Measurements from ENCODE around the gene SLIT3.

SLIT3 gene

DNA sequence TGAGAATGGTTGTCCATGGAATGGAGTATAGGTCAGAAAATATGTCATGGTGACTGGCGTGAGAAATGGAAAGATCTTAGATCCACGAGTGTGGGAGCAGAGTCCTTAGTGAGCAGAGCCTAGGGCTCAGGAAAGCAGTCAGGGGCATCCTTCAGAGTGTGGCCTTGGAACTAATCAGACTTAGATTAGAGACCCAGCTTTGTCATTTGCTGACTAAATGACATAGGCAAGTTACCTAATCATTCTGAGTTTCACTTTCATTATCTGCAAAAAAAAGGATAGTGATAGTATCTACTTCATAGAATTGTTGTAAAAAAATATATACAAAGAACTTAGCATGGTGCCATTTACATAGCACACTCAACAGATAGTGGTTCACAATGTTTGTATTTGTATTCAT is 24.3 kb upstream of the SLIT3 start:
- H3K4me1 ChIP-seq (ENCODE audit: control insufficient read depth, insufficient read depth, low read length), result no peaks in the 10 kb centered on the region
- H3K36me3 ChIP-seq (ENCODE audit: control insufficient read depth, insufficient read depth, low read length), result no peaks in the 10 kb centered on the region
- H3K9me3 ChIP-seq (ENCODE audit: control insufficient read depth, insufficient read depth, low read length), result no peaks in the 10 kb centered on the region
- H3K4me3 ChIP-seq (ENCODE audit: low read depth, low read length), result no peak overlapping the region
- H3K27me3 ChIP-seq (ENCODE audit: control insufficient read depth, insufficient read depth, low read length), result no peaks in the 10 kb centered on the region
- no peak overlapping the region for H3K9ac ChIP-seq (ENCODE audit: low read depth, low read length)

GRCh38 chr5:169318556-169318955 is 17.6 kb upstream of the SLIT3 start:
- H3K36me3 ChIP-seq (ENCODE audit: control insufficient read depth, insufficient read depth, low read length), result no peaks in the 10 kb centered on the region
- no peaks in the 10 kb centered on the region for H3K9me3 ChIP-seq (ENCODE audit: control insufficient read depth, insufficient read depth, low read length)
- no peaks in the 10 kb centered on the region for H3K4me1 ChIP-seq (ENCODE audit: control insufficient read depth, insufficient read depth, low read length)
- H3K4me3 ChIP-seq (ENCODE audit: low read depth, low read length), result no peak overlapping the region
- no peak overlapping the region for H3K9ac ChIP-seq (ENCODE audit: low read depth, low read length)
- H3K27me3 ChIP-seq (ENCODE audit: control insufficient read depth, insufficient read depth, low read length), result no peaks in the 10 kb centered on the region

GRCh38 chr5:169307646-169308045 is 6.7 kb upstream of the SLIT3 start:
- H3K36me3 ChIP-seq (ENCODE audit: control insufficient read depth, insufficient read depth, low read length), result no peaks in the 10 kb centered on the region
- H3K9me3 ChIP-seq (ENCODE audit: control insufficient read depth, insufficient read depth, low read length), result no peaks in the 10 kb centered on the region
- no peaks in the 10 kb centered on the region for H3K4me1 ChIP-seq (ENCODE audit: control insufficient read depth, insufficient read depth, low read length)
- H3K9ac ChIP-seq (ENCODE audit: low read depth, low read length), result no peak overlapping the region
- H3K27me3 ChIP-seq (ENCODE audit: control insufficient read depth, insufficient read depth, low read length), result peaks cover 11% of the 10 kb centered on the region
- H3K4me3 ChIP-seq (ENCODE audit: low read depth, low read length), result no peak overlapping the region

DNA sequence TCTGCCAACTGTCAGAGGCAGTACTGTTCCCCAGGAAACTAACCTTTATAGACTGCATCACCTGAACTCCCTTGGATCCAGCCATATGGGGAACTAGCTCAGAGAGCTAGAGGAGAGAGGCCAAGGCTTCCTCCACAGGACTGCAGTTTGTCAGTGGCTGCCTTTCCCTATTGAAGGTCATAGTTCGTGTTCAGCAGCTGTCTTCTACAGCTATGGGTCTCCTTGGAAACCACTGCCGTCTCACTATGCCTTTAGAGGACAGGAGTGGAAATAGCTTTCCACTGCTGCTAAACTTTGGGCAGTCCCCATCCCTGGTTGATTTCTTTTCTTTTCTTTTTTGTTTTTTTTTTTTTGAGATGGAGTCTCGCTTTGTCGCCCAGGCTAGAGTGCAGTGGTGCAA is 4.4 kb upstream of the SLIT3 start:
- H3K9ac ChIP-seq (ENCODE audit: low read depth, low read length), result no peak overlapping the region
- no peaks in the 10 kb centered on the region for H3K9me3 ChIP-seq (ENCODE audit: control insufficient read depth, insufficient read depth, low read length)
- H3K27me3 ChIP-seq (ENCODE audit: control insufficient read depth, insufficient read depth, low read length), result peaks cover 23% of the 10 kb centered on the region
- no peaks in the 10 kb centered on the region for H3K4me1 ChIP-seq (ENCODE audit: control insufficient read depth, insufficient read depth, low read length)
- H3K36me3 ChIP-seq (ENCODE audit: control insufficient read depth, insufficient read depth, low read length), result no peaks in the 10 kb centered on the region
- H3K4me3 ChIP-seq (ENCODE audit: low read depth, low read length), result no peak overlapping the region

GRCh38 chr5:169304175-169304574 is 3.2 kb upstream of the SLIT3 start:
- H3K27me3 ChIP-seq (ENCODE audit: control insufficient read depth, insufficient read depth, low read length), result peaks cover 35% of the 10 kb centered on the region
- no peaks in the 10 kb centered on the region for H3K4me1 ChIP-seq (ENCODE audit: control insufficient read depth, insufficient read depth, low read length)
- no peak overlapping the region for H3K4me3 ChIP-seq (ENCODE audit: low read depth, low read length)
- no peaks in the 10 kb centered on the region for H3K36me3 ChIP-seq (ENCODE audit: control insufficient read depth, insufficient read depth, low read length)
- H3K9ac ChIP-seq (ENCODE audit: low read depth, low read length), result no peak overlapping the region
- H3K9me3 ChIP-seq (ENCODE audit: control insufficient read depth, insufficient read depth, low read length), result no peaks in the 10 kb centered on the region

GRCh38 chr5:169303119-169303515 is 2.2 kb upstream of the SLIT3 start:
- no peaks in the 10 kb centered on the region for H3K4me1 ChIP-seq (ENCODE audit: control insufficient read depth, insufficient read depth, low read length)
- no peaks in the 10 kb centered on the region for H3K9me3 ChIP-seq (ENCODE audit: control insufficient read depth, insufficient read depth, low read length)
- H3K27me3 ChIP-seq (ENCODE audit: control insufficient read depth, insufficient read depth, low read length), result peaks cover 46% of the 10 kb centered on the region
- H3K4me3 ChIP-seq (ENCODE audit: low read depth, low read length), result no peak overlapping the region
- no peaks in the 10 kb centered on the region for H3K36me3 ChIP-seq (ENCODE audit: control insufficient read depth, insufficient read depth, low read length)
- H3K9ac ChIP-seq (ENCODE audit: low read depth, low read length), result no peak overlapping the region

- peaks cover 51% of the 10 kb centered on the region for H3K27me3 ChIP-seq (ENCODE audit: control insufficient read depth, insufficient read depth, low read length)
- H3K9me3 ChIP-seq (ENCODE audit: control insufficient read depth, insufficient read depth, low read length), result no peaks in the 10 kb centered on the region
- no peak overlapping the region for H3K4me3 ChIP-seq (ENCODE audit: low read depth, low read length)
- H3K9ac ChIP-seq (ENCODE audit: low read depth, low read length), result no peak overlapping the region
- no peaks in the 10 kb centered on the region for H3K4me1 ChIP-seq (ENCODE audit: control insufficient read depth, insufficient read depth, low read length)
- H3K36me3 ChIP-seq (ENCODE audit: control insufficient read depth, insufficient read depth, low read length), result no peaks in the 10 kb centered on the region
Measured at GRCh38 chr5:169302491-169303118, 1.7 kb upstream of the SLIT3 start.

DNA sequence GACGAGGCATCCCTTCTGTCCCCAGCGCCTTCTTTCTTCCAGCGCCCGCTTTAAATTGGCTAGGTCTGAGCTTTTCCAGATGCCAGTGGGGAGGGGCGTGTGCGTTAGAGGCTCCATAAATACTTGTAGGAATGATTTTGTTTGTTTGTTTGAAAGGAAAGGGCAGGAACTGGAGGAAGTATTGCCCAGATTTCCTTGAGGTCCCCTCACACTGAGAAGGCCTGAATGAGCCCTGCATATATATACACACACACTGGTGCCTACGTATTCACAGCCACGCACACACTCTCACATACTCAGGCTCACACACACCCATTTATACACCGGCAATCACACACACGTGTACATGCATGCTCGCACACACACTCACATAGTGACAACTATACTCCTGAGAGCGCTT is 1.0 kb upstream of the SLIT3 start:
- H3K4me1 ChIP-seq (ENCODE audit: control insufficient read depth, insufficient read depth, low read length), result no peaks in the 10 kb centered on the region
- H3K4me3 ChIP-seq (ENCODE audit: low read depth, low read length), result peak overlapping the region; percentile 75
- H3K9ac ChIP-seq (ENCODE audit: low read depth, low read length), result no peak overlapping the region
- no peaks in the 10 kb centered on the region for H3K36me3 ChIP-seq (ENCODE audit: control insufficient read depth, insufficient read depth, low read length)
- peaks cover 53% of the 10 kb centered on the region for H3K27me3 ChIP-seq (ENCODE audit: control insufficient read depth, insufficient read depth, low read length)
- no peaks in the 10 kb centered on the region for H3K9me3 ChIP-seq (ENCODE audit: control insufficient read depth, insufficient read depth, low read length)

GRCh38 chr5:169301386-169301934 is 521 bp upstream of the SLIT3 start:
- no peak overlapping the region for H3K9ac ChIP-seq (ENCODE audit: low read depth, low read length)
- peaks cover 57% of the 10 kb centered on the region for H3K27me3 ChIP-seq (ENCODE audit: control insufficient read depth, insufficient read depth, low read length)

GRCh38 chr5:169299663-169300467 is 1.1 kb downstream of the SLIT3 start:
- H3K9me3 ChIP-seq (ENCODE audit: control insufficient read depth, insufficient read depth, low read length), result no peaks in the 10 kb centered on the region
- peaks cover 57% of the 10 kb centered on the region for H3K27me3 ChIP-seq (ENCODE audit: control insufficient read depth, insufficient read depth, low read length)
- H3K4me3 ChIP-seq (ENCODE audit: low read depth, low read length), result peak overlapping the region; percentile 54
- no peak overlapping the region for H3K9ac ChIP-seq (ENCODE audit: low read depth, low read length)
- no peaks in the 10 kb centered on the region for H3K36me3 ChIP-seq (ENCODE audit: control insufficient read depth, insufficient read depth, low read length)
- no peaks in the 10 kb centered on the region for H3K4me1 ChIP-seq (ENCODE audit: control insufficient read depth, insufficient read depth, low read length)

More at GRCh38 chr5:169301386-169301934, 521 bp upstream of the SLIT3 start:
- no peaks in the 10 kb centered on the region for H3K4me1 ChIP-seq (ENCODE audit: control insufficient read depth, insufficient read depth, low read length)
- peak overlapping the region; percentile 75 for H3K4me3 ChIP-seq (ENCODE audit: low read depth, low read length)
- H3K36me3 ChIP-seq (ENCODE audit: control insufficient read depth, insufficient read depth, low read length), result no peaks in the 10 kb centered on the region
- H3K9me3 ChIP-seq (ENCODE audit: control insufficient read depth, insufficient read depth, low read length), result no peaks in the 10 kb centered on the region

- H3K4me1 ChIP-seq (ENCODE audit: control insufficient read depth, insufficient read depth, low read length), result no peaks in the 10 kb centered on the region
- no peak overlapping the region for H3K4me3 ChIP-seq (ENCODE audit: low read depth, low read length)
- H3K9me3 ChIP-seq (ENCODE audit: control insufficient read depth, insufficient read depth, low read length), result no peaks in the 10 kb centered on the region
- peaks cover 57% of the 10 kb centered on the region for H3K27me3 ChIP-seq (ENCODE audit: control insufficient read depth, insufficient read depth, low read length)
- H3K36me3 ChIP-seq (ENCODE audit: control insufficient read depth, insufficient read depth, low read length), result no peaks in the 10 kb centered on the region
- no peak overlapping the region for H3K9ac ChIP-seq (ENCODE audit: low read depth, low read length)
Measured at GRCh38 chr5:169299191-169299662, 1.7 kb downstream of the SLIT3 start.

DNA sequence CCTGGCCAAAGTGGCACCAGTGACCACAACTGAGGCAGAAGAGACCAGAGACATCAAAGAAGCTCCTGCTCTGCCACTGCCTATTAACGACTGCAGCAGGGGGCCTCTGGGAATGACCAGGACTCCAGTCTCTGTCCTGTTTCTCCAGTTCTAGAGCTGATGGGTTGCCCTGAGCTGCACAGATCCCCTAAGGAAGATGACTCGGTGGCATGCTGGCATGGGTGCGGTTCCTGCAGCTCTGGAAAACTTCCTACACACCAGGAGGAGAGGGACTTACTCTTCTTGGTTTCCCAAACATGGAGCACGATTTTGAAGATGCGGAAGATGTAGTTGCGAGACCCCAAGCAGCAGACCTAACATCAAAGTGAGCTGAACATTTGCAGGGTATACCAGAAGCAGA is 2.7 kb downstream of the SLIT3 start:
- no peaks in the 10 kb centered on the region for H3K36me3 ChIP-seq (ENCODE audit: control insufficient read depth, insufficient read depth, low read length)
- H3K4me3 ChIP-seq (ENCODE audit: low read depth, low read length), result no peak overlapping the region
- no peak overlapping the region for H3K9ac ChIP-seq (ENCODE audit: low read depth, low read length)
- H3K27me3 ChIP-seq (ENCODE audit: control insufficient read depth, insufficient read depth, low read length), result peaks cover 52% of the 10 kb centered on the region
- no peaks in the 10 kb centered on the region for H3K9me3 ChIP-seq (ENCODE audit: control insufficient read depth, insufficient read depth, low read length)
- H3K4me1 ChIP-seq (ENCODE audit: control insufficient read depth, insufficient read depth, low read length), result no peaks in the 10 kb centered on the region
